Sigmoid colon (tissue), 7 donors: Measurements from ENCODE around the gene CD83. TPM values are rescaled to one million over a fixed set of nuclear protein-coding genes. Genes with fewer than 3 reads are reported as not detected.
"Not testable (repeated sequence)": the region's sequence is repeated elsewhere in the genome, so short reads cannot be mapped to it uniquely, and the experiment has no call there.

Experiments
- DNase-seq: peaks from one replicate; pipeline ENCODE4 v3.0.0-alpha.2; 2019
- H3K27ac ChIP-seq, 4 donors: fragments of 200-600 bp; sonication (generic); one replicate each; pipeline ENCODE4 v1.5.1; 2016 to 2019; ENCODE audit warnings: mild to moderate bottlenecking in 1 of 4
- H3K27me3 ChIP-seq, 3 donors: fragments of 200-600 bp; sonication (generic); one replicate each; pipeline ENCODE4 v1.5.1; 2019; ENCODE audit warnings: mild to moderate bottlenecking in 1 of 3
- H3K36me3 ChIP-seq, 4 donors: fragments of 200-600 bp; sonication (generic); one replicate each; pipeline ENCODE4 v1.5.1; 2016 to 2019
- H3K4me1 ChIP-seq, 4 donors: fragments of 200-600 bp; sonication (generic); one replicate each; pipeline ENCODE4 v1.5.1; 2017 to 2019
- H3K4me3 ChIP-seq, 4 donors: fragments of 200-600 bp; sonication (generic); one replicate each; pipeline ENCODE4 v1.5.1; 2017 to 2019; ENCODE audit warnings: mild to moderate bottlenecking in 2 of 4, moderate library complexity in 1 of 4
- H3K9me3 ChIP-seq, 4 donors: fragments of 200-600 bp in 3 of 4; sonication (generic) in 3 of 4; one replicate each; pipeline versions ENCODE4 v1.5.1 to v1.6.1; 2013 to 2019
- CTCF ChIP-seq, 4 experiments: fragments of 450-650 bp in 3 of 4; fragments of 200-600 bp in 1 of 4; IDR thresholded peaks; one replicate each; pipeline ENCODE4 v1.5.1; 2016 to 2019; ENCODE audit warnings: antibody characterized with exemption in 4 of 4, mild to moderate bottlenecking in 3 of 4, moderate library complexity in 2 of 4
- EP300 ChIP-seq, 4 donors: sonication (generic); formaldehyde crosslinking; IDR thresholded peaks; one replicate each; pipeline ENCODE4 v1.6.1; 2017; ENCODE audit warnings: antibody characterized with exemption in 4 of 4
- POLR2A ChIP-seq, 2 donors: fragments of 450-650 bp; IDR thresholded peaks; one replicate each; pipeline ENCODE4 v1.6.1; 2016; ENCODE audit warnings: antibody characterized with exemption in 2 of 2, mild to moderate bottlenecking in 2 of 2, moderate library complexity in 2 of 2
- POLR2AphosphoS5 ChIP-seq, 4 donors: sonication (generic); formaldehyde crosslinking; IDR thresholded peaks; one replicate each; pipeline ENCODE4 v1.6.1; 2017; ENCODE audit warnings: antibody characterized with exemption in 4 of 4
- WGBS, 2 donors: extraction: QIAGEN DNeasy Blood & Tissue Kit; methylation state at CpG; one replicate each; pipeline ENCODE4 v1.1.7; 2013; 5-methylcytosine and 5-hydroxymethylcytosine counted together
- intact Hi-C: fragments of 100-400 bp; cut with DNase I; formaldehyde crosslinking; loops from one replicate; pipeline ENCODE4 v1.15.1; 2023
- polyA plus RNA-seq, 3 donors: library from polyadenylated mRNA; stranded (reverse); fragments of 200-250 nt; gene quantifications; one replicate each; pipeline ENCODE4 v1.2.3, GENCODE V29; 2013
- total RNA-seq, 4 donors: library from RNA; depleted of rRNA; stranded (reverse); fragments of >200 nt; gene quantifications; one replicate each; pipeline ENCODE4 v1.1.0, GENCODE V29; 2016
- donor health status: healthy with polysubstance abuse.
- donor health status: Bipolar disorder and iron deficiency.
- donor health status: healthy.

Gene CD83
- total and polyA plus RNA-seq, 7 donors = 0.60 to 16.0 (median 1.6) TPM

- DNase-seq = no peak
- WGBS, 2 donors = 76 to 78% methylated on average over 5 of the region's 5 CpGs
- H3K4me1 ChIP-seq = peaks cover 0 to 9% (median 4%) of the 10 kb centered on the region in 4 donors
- H3K27ac ChIP-seq = no peak overlapping the region
- no peak overlapping the region for H3K4me3 ChIP-seq
- no peaks in the 10 kb centered on the region for H3K9me3 ChIP-seq
- H3K27me3 ChIP-seq = no peaks in the 10 kb centered on the region
- intact Hi-C loops = no loop called here
- TF ChIP-seq POLR2AphosphoS5 (IDR thresholded peaks at IDR 0.05) = no peak
- no peak for TF ChIP-seq CTCF (IDR thresholded peaks at IDR 0.05)
- TF ChIP-seq POLR2A (IDR thresholded peaks at IDR 0.05) = no peak
- no peak for TF ChIP-seq EP300 (IDR thresholded peaks at IDR 0.05)
- H3K36me3 ChIP-seq = no peaks in the 10 kb centered on the region
Observed at GRCh38 chr6:14072084-14072483, 45.5 kb upstream of the CD83 start.

- H3K27me3 ChIP-seq, H3K27ac ChIP-seq, H3K4me3 ChIP-seq, DNase-seq, intact Hi-C loops, H3K4me1 ChIP-seq, H3K9me3 ChIP-seq, H3K36me3 ChIP-seq: not testable (repeated sequence)
- WGBS, 2 donors = 93 to 96% methylated on average over 7 of the region's 7 CpGs
Observed at GRCh38 chr6:14073561-14074354, 43.8 kb upstream of the CD83 start.

- DNase-seq = no peak
- TF ChIP-seq POLR2AphosphoS5 (IDR thresholded peaks at IDR 0.05) (no peak), EP300 (IDR thresholded peaks at IDR 0.05) (no peak), POLR2A (IDR thresholded peaks at IDR 0.05) (no peak), CTCF (IDR thresholded peaks at IDR 0.05) (no peak)
- Histone ChIP-seq H3K4me1 (peaks cover 0 to 9% (median 4%) of the 10 kb centered on the region in 4 donors), H3K4me3 (peak overlapping the region; percentile 8 to 43 (median 36)), H3K36me3 (no peaks in the 10 kb centered on the region), H3K27ac (peak overlapping the region; percentile 44 to 60 (median 52)), H3K9me3 (no peaks in the 10 kb centered on the region), H3K27me3 (no peaks in the 10 kb centered on the region)
- 29 to 49% methylated on average over 3 of the region's 3 CpGs for WGBS, 2 donors
- intact Hi-C loops = no loop called here
Observed at GRCh38 chr6:14074476-14075094, 43.0 kb upstream of the CD83 start.

- 0 to 11% methylated on average over 7 of the region's 7 CpGs for WGBS, 2 donors
- TF ChIP-seq POLR2AphosphoS5 (IDR thresholded peaks at IDR 0.05) (peak in 3 of 4 donors; percentile 14 to 27 (median 16)), POLR2A (IDR thresholded peaks at IDR 0.05) (no peak), EP300 (IDR thresholded peaks at IDR 0.05) (no peak), CTCF (IDR thresholded peaks at IDR 0.05) (no peak)
- intact Hi-C loops = no loop called here
- Histone ChIP-seq H3K27ac (peak overlapping the region; percentile 44 to 60 (median 52)), H3K9me3 (no peaks in the 10 kb centered on the region), H3K4me3 (peak overlapping the region; percentile 8 to 43 (median 36)), H3K4me1 (peaks cover 0 to 9% (median 4%) of the 10 kb centered on the region in 4 donors), H3K36me3 (no peaks in the 10 kb centered on the region), H3K27me3 (no peaks in the 10 kb centered on the region)
- no peak for DNase-seq
Observed at GRCh38 chr6:14075095-14075503, 42.5 kb upstream of the CD83 start.

GRCh38 chr6:14077193-14077867 is 40.2 kb upstream of the CD83 start:
- no peak for TF ChIP-seq POLR2AphosphoS5 (IDR thresholded peaks at IDR 0.05)
- no peaks in the 10 kb centered on the region for H3K9me3 ChIP-seq
- intact Hi-C loops = no loop called here
- 86 to 87% methylated on average over 4 of the region's 4 CpGs for WGBS, 2 donors
- no peaks in the 10 kb centered on the region for H3K36me3 ChIP-seq
- peaks cover 0 to 9% (median 4%) of the 10 kb centered on the region in 4 donors for H3K4me1 ChIP-seq
- DNase-seq = no peak
- no peak overlapping the region for H3K27ac ChIP-seq
- H3K4me3 ChIP-seq = no peak overlapping the region
- H3K27me3 ChIP-seq = no peaks in the 10 kb centered on the region
